ENCODE data around the gene POU5F1.
"Not testable (repeated sequence)": the region's sequence is repeated elsewhere in the genome, so short reads cannot be mapped to it uniquely, and the experiment has no call there.

The POU5F1 gene

GRCh38 chr6:31192431-31193105, 22.1 kb upstream of the POU5F1 start:
- not testable (repeated sequence) for DNase-seq (ENCODE audit: low read depth in 2 of 2, low spot score in 1 of 2)

DNA sequence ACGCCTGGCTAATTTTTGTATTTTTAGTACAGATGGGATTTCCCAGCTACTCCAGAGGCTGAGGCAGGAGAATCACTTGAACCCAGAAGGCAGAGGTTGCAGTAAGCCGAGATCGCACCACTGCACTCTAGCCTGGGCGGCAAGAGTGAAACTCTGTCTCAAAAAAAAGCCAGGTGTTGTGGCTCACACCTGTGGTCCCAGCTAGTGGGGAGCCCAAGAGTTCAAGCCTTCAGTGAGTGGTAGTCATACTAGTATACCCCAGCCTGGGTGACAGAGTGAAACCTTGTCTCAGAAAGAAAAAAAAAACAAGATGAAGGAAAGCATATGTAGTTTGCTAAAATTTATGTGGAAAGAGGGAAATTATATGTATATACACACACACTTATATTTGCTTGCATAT, 20.0 kb upstream of the POU5F1 start:
- no peak for DNase-seq (ENCODE audit: low read depth in 2 of 2, low spot score in 1 of 2)

DNA sequence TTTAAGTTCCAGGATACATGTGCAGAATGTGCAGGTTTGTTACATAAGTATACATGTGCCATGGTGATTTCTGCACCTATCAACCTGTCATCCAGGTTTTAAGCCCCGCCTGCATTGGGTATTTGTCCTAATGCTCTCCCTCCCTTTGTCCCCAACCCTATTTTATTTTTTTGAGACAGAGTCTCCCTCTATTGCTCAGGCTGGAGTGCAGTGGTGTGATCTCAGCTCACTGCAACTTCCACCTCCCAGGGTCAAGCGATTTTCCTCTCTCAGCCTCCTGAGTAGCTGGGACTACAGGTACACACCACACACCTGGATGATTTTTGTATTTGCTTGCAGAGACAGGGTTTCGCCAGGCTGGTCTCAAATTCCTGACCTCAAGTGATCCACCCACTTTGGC, 18.7 kb upstream of the POU5F1 start:
- not testable (repeated sequence) for DNase-seq (ENCODE audit: low read depth in 2 of 2, low spot score in 1 of 2)

GRCh38 chr6:31187780-31188194, 17.3 kb upstream of the POU5F1 start:
- no peak for DNase-seq (ENCODE audit: low read depth in 2 of 2, low spot score in 1 of 2)

DNA sequence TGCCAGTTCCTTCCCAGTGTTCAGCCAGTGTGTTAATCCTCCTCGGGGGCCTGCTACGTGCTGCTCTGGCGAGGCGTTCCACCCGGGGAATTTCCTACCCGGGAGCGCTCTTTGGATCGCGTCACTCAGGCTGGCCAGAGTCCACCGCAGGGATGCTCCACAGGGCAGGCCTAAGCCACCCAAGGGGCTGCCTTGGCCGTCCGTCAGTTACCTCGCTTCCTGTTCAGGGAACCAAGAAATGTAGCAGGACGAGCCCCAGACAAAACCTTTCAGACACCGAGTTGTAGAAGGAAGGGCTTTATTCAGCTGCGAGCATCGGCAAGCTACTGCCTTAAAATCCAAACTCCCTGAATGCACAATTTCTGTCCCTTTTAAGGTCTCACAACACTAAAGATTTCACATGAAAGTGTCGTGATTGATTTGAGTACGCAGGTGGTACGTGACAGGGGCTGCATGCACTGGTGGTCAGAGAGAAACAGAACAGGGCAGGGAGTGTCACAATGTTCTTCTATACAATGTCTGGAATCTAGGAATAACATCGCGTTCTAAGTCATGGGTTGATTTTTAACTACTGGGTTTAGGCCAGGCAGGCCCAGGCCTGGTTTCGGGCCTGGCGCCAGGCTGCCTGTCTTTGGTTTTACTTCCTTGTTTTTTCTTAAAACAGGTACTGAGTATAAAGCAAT, 15.7 kb upstream of the POU5F1 start:
- no peak for DNase-seq (ENCODE audit: low read depth in 2 of 2, low spot score in 1 of 2)

GRCh38 chr6:31185695-31186051, 15.2 kb upstream of the POU5F1 start:
- DNase-seq (ENCODE audit: low read depth in 2 of 2, low spot score in 1 of 2): not testable (repeated sequence)

DNA sequence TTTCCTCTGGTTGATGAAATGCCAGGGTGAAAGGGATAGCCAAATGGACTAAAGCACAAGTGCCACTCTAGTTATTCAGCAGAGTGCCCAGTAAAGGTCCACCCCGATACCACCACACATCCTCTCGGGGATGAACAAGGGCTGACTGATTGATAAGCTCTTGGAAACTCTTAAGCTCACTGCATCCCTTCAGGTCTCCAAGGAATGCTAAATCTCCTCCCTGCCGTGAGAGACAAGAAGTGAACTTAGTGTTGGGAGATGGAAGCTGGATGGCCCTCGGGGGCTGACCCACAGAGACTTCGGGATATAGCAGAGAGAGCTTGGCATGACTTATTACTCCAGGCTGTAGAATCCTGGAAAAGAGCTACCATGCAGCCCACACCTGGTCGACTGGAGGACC, 13.4 kb upstream of the POU5F1 start:
- not testable (repeated sequence) for DNase-seq (ENCODE audit: low read depth in 2 of 2, low spot score in 1 of 2)

- not testable (repeated sequence) for DNase-seq (ENCODE audit: low read depth in 2 of 2, low spot score in 1 of 2)
Observed at GRCh38 chr6:31183287-31183686, 12.8 kb upstream of the POU5F1 start.

DNA sequence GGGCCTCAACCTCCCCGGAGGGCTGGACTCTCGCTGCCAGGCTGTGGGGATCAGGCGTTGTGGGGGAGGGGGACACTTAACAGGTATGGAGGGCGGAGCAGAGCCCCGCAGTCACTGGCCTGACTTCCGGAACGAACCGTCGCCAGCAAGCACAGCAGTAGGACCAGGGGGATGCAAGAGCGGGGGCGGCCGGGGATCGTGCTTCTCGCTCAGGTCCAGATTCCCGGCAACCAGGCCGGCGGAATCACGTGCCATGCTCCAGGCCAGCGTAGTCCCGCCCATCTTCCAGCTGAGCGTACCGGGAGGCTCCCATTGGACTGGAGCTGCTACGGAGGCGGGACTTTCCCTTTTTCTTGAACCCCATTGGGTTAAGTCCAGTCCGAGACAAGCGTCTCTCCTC, 10.0 kb upstream of the POU5F1 start:
- no peak for DNase-seq (ENCODE audit: low read depth in 2 of 2, low spot score in 1 of 2)

DNA sequence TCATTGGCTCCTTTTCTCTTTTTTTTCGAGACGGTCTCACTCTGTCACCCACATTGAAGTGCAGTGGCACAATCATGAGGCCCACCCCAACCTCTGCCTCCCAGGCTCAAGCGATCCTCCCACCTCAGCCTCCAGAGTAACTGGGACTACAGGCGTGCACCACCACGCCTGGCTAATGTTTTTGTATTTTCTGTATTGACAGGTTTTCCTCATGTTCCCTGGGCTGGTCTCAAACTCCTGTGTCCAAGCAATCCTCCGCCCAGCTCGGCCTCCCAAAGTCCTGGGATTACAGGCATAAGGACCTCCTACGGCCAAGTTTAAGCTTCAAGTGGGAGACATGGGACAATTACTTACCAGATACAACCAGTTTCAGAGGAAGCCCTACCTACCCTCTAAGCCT, 9.4 kb upstream of the POU5F1 start:
- DNase-seq (ENCODE audit: low read depth in 2 of 2, low spot score in 1 of 2): no peak

DNA sequence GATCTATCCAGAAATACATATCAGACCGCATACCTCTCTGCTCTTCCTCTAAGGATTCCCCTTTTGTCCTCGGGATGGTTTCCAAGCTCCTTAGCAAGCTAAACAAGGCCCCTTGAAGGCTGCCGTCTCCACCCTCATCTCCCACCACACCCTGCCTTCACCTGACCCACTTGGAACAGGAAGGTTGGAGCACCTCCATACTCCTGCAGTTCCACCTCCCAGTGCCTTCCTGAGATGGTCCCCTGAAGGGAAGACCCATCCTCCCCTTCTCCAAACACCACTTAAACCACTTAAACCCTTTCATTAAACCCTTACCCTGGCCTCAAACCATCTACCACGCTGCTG, 8.5 kb upstream of the POU5F1 start:
- no peak for DNase-seq (ENCODE audit: low read depth in 2 of 2, low spot score in 1 of 2)

DNA sequence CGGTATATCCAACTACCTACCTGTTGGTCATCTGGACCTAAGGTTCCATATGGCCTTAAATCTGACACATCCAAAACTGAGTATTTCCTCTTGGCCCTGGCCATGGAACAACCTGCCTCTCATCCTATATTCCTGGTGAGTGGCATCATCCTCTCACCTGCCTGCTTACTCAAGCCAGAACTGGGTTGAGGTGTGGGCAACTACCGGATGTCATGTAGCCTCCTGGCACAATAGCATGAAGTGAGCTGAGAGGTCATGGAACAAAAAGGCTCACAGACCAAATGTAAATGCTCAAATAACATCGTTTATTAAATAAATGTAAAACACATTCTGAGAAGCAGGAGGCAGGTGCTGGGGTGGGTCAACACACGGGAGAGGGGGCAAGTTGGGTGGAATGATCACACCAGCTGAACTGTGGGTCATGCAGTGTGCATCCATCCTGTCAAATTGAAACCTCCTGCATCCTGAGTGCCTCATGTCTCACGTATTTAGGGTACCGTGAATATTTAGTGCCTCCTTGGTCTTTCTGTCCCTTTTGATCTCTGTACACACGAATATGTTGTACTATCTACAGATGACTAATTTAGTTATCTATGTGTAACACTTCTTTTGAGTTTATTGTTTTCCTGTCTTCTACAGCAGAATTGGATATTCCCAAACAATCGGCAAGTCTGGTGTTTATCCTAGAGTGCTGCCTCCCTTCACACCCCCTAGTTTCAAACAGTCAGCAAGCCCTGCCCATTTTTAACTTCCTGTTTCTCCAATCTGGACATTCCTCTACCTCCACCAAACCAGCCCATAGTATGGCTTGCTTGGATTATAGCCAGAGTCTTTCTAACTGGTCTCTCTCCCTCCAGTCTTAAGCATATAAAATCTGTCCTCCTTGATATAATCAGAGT, 7.9 kb upstream of the POU5F1 start:
- no peak for DNase-seq (ENCODE audit: low read depth in 2 of 2, low spot score in 1 of 2)

- DNase-seq (ENCODE audit: low read depth in 2 of 2, low spot score in 1 of 2): no peak
Observed at GRCh38 chr6:31175971-31176370, 5.5 kb upstream of the POU5F1 start.

- DNase-seq (ENCODE audit: low read depth in 2 of 2, low spot score in 1 of 2): no peak
Observed at GRCh38 chr6:31174378-31174777, 3.9 kb upstream of the POU5F1 start.

- DNase-seq (ENCODE audit: low read depth in 2 of 2, low spot score in 1 of 2): no peak
Observed at GRCh38 chr6:31173406-31173805, 2.9 kb upstream of the POU5F1 start.

- DNase-seq (ENCODE audit: low read depth in 2 of 2, low spot score in 1 of 2): no peak
Observed at GRCh38 chr6:31172973-31173384, 2.5 kb upstream of the POU5F1 start.

DNA sequence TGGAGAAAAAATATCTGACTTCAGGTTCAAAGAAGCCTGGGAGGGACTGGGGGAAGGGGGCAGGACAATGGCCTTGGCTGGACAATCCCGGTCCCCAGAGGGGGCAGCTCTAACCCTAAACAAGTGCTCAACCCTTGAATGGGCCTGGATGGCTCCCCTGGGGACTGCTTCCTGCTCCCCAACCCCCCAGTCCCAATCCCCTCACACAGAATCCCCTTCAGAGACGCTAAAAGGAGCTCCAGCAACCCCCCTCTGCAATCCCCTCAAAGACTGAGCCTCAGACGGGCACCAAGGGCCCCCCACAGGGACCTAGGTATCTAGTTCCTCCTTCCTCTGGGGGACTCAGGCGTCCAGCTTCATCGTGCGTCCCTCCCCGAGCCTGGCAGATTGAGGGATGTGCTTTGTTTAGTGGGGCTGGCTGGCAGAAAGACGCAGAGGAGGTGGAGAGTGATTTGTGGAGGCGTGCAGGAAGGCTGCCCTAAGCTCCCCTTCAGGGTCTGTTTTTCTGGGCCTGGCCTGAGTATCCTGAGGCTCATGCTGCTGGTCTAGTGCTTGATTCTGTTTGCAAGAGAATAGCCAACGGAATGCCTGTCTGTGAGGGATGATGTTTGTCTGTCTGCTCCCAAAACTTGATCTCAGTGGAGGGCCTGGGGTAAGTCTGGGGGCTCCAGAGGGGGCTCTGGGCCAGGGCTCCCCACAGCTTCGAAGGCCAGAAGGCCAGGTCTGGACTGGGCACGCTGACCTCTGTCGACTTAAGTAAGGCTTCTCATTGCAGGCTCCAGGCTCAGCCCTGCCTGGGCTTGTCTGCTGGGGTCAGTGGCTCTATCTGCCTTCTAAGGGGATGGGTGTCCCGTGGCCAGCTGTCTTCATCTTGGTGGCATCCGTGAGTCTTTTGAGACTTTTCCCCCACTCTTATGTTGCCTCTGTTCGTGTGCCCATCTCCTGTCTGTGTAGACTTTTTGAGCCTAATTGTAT, 1.7 kb upstream of the POU5F1 start:
- DNase-seq (ENCODE audit: low read depth in 2 of 2, low spot score in 1 of 2): no peak

DNA sequence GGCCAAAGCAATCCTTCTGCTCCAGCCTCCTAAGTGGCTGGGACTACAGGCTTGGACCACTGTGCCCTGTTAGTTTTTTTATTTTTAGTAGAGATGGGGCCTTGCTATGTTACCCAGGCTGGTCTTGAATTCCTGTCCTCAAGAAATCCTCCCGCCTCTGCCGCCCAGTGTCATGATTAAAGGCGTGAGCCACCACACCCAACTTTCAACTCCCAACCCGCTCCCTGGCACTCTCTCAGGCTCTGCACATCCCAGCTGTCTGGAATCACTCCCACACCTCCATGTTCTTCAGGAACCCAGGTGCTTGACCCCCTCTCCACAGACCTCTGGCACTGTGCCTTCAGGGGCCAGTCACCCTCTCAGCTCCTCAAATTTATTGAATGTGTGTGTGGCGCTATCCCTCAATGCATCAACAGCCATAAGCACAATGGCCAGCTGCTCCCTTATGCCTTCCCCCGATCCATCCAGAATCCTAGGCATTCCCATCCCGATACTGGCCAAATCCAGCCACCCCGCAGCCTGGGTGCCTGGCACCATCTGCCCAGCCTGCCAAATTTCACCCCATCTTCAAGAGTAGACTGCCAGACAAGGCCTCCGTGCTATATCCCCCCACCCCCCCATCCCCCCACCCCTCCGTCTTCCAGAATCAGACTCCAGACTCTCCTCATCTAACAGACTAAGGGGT, 647 bp upstream of the POU5F1 start:
- no peak for DNase-seq (ENCODE audit: low read depth in 2 of 2, low spot score in 1 of 2)

GRCh38 chr6:31169858-31170599, 453 bp downstream of the POU5F1 start:
- not testable (repeated sequence) for DNase-seq (ENCODE audit: low read depth in 2 of 2, low spot score in 1 of 2)
